Tibial nerve (tissue), 4 donors: Measurements from ENCODE around the gene KMT2B. TPM values are rescaled to one million over a fixed set of nuclear protein-coding genes. Genes with fewer than 3 reads are reported as not detected.

Experiments
- DNase-seq, 2 donors: peaks; one replicate each; pipeline ENCODE4 v3.0.0-alpha.2; 2019; ENCODE audit warnings: low spot score in 2 of 2
- H3K27ac ChIP-seq, 4 donors: fragments of 200-600 bp; sonication (generic) in 3 of 4; one replicate each; pipeline ENCODE4 v1.5.1; 2017 to 2019; ENCODE audit warnings: mild to moderate bottlenecking in 1 of 4
- H3K27me3 ChIP-seq, 2 donors: fragments of 200-600 bp; sonication (generic) in 1 of 2; one replicate each; pipeline versions ENCODE4 v1.5.1 to v1.6.0; 2017 to 2019
- H3K36me3 ChIP-seq, 3 donors: fragments of 200-600 bp; sonication (generic); one replicate each; pipeline ENCODE4 v1.5.1; 2018 to 2019
- H3K4me1 ChIP-seq, 4 donors: fragments of 200-600 bp; sonication (generic) in 3 of 4; one replicate each; pipeline ENCODE4 v1.5.1; 2017 to 2019
- H3K4me3 ChIP-seq, 4 donors: fragments of 200-600 bp; sonication (generic) in 3 of 4; one replicate each; pipeline ENCODE4 v1.5.1; 2017 to 2019; ENCODE audit warnings: mild to moderate bottlenecking in 1 of 4, moderate library complexity in 1 of 4
- H3K9me3 ChIP-seq, 4 donors: fragments of 200-600 bp; sonication (generic) in 3 of 4; one replicate each; pipeline ENCODE4 v1.5.1; 2017 to 2019
- CTCF ChIP-seq, 5 experiments: fragments of 200-600 bp in 3 of 5; fragments of 450-650 bp in 2 of 5; sonication (generic) in 3 of 5; IDR thresholded peaks; one replicate each; pipeline ENCODE4 v1.5.1; 2016 to 2019; ENCODE audit warnings: antibody characterized with exemption in 5 of 5, mild to moderate bottlenecking in 3 of 5, moderate library complexity in 2 of 5
- EP300 ChIP-seq, 2 donors: sonication (generic); formaldehyde crosslinking; IDR thresholded peaks; one replicate each; pipeline ENCODE4 v1.6.1; 2017; ENCODE audit warnings: antibody characterized with exemption in 2 of 2, mild to moderate bottlenecking in 1 of 2
- POLR2A ChIP-seq, 2 donors: fragments of 450-650 bp; IDR thresholded peaks; one replicate each; pipeline ENCODE4 v1.6.1; 2017; ENCODE audit warnings: antibody characterized with exemption in 2 of 2, mild to moderate bottlenecking in 2 of 2, moderate library complexity in 2 of 2
- WGBS, 2 donors: methylation state at CpG; one replicate each; pipeline ENCODE4 v1.1.5; 2018; 5-methylcytosine and 5-hydroxymethylcytosine counted together
- total RNA-seq, 4 donors: library from RNA; depleted of rRNA; stranded (reverse); fragments of >200 nt; gene quantifications; one replicate each; pipeline ENCODE4 v1.1.0, GENCODE V29; 2016

Gene KMT2B
- total RNA-seq, 4 donors from 2014 or later = 12.9 to 38.7 (median 25.5) TPM

GRCh38 chr19:35733180-35734125, 15.7 kb downstream of the KMT2B start:
- H3K4me1 ChIP-seq = no peaks in the 10 kb centered on the region
- H3K27ac ChIP-seq = no peak overlapping the region
- H3K27me3 ChIP-seq = no peaks in the 10 kb centered on the region
- peaks cover 2 to 100% (median 32%) of the 10 kb centered on the region in 3 donors for H3K36me3 ChIP-seq
- H3K9me3 ChIP-seq = no peaks in the 10 kb centered on the region
- DNase-seq = no peak
- 89% methylated on average over 25 to 30 of the region's 35 CpGs for WGBS, 2 donors
- H3K4me3 ChIP-seq = no peak overlapping the region
- no peak for TF ChIP-seq CTCF (IDR thresholded peaks at IDR 0.05)
- no peak for TF ChIP-seq POLR2A (IDR thresholded peaks at IDR 0.05)

- H3K4me1 ChIP-seq = peaks cover 0 to 2% (median 0%) of the 10 kb centered on the region in 4 donors
- H3K4me3 ChIP-seq = no peak overlapping the region
- H3K36me3 ChIP-seq = peaks cover 3 to 100% (median 25%) of the 10 kb centered on the region in 3 donors
- no peak for TF ChIP-seq CTCF (IDR thresholded peaks at IDR 0.05)
- H3K27me3 ChIP-seq = no peaks in the 10 kb centered on the region
- H3K9me3 ChIP-seq = no peaks in the 10 kb centered on the region
- no peak overlapping the region for H3K27ac ChIP-seq
- 88 to 90% methylated on average over 8 of the region's 8 CpGs for WGBS, 2 donors
- DNase-seq = no peak
Measured at GRCh38 chr19:35734273-35734672, 16.5 kb downstream of the KMT2B start.

GRCh38 chr19:35734889-35735288, 17.1 kb downstream of the KMT2B start:
- H3K4me3 ChIP-seq = no peak overlapping the region
- H3K9me3 ChIP-seq = no peaks in the 10 kb centered on the region
- 75 to 82% methylated on average over 5 of the region's 5 CpGs for WGBS, 2 donors
- peaks cover 0 to 8% (median 4%) of the 10 kb centered on the region in 4 donors for H3K4me1 ChIP-seq
- H3K27me3 ChIP-seq = no peaks in the 10 kb centered on the region
- peaks cover 3 to 94% (median 22%) of the 10 kb centered on the region in 3 donors for H3K36me3 ChIP-seq
- no peak for TF ChIP-seq CTCF (IDR thresholded peaks at IDR 0.05)
- TF ChIP-seq POLR2A (IDR thresholded peaks at IDR 0.05) = no peak
- TF ChIP-seq EP300 (IDR thresholded peaks at IDR 0.05) = no peak
- H3K27ac ChIP-seq = no peak overlapping the region
- DNase-seq = no peak

- no peaks in the 10 kb centered on the region for H3K9me3 ChIP-seq
- DNase-seq = no peak
- peaks cover 0 to 22% (median 12%) of the 10 kb centered on the region in 4 donors for H3K4me1 ChIP-seq
- TF ChIP-seq CTCF (IDR thresholded peaks at IDR 0.05) (no peak), EP300 (IDR thresholded peaks at IDR 0.05) (no peak), POLR2A (IDR thresholded peaks at IDR 0.05) (no peak)
- no peaks in the 10 kb centered on the region for H3K27me3 ChIP-seq
- peaks cover 3 to 71% (median 4%) of the 10 kb centered on the region in 3 donors for H3K36me3 ChIP-seq
- no peak overlapping the region for H3K27ac ChIP-seq
- 82 to 85% methylated on average over 21 of the region's 22 CpGs for WGBS, 2 donors
- H3K4me3 ChIP-seq = no peak overlapping the region
Measured at GRCh38 chr19:35736913-35737886, 19.4 kb downstream of the KMT2B start.
